Stimulated activated effector memory CD8-positive, alpha-beta T cell treated with anti-CD3 and anti-CD28 coated beads, Interleukin-12 subunit alpha, Interleukin-12 subunit beta, amount 100 ng/mL, for 72 hours (primary cell): ENCODE results near the gene KIF16B.

ENCODE experiments used
- ATAC-seq: fragments of 150-1000 bp; cut with Tn5 transposase; 2 replicates; pipeline ENCODE4 v1.10.0; 2021
- DNase-seq, 2 donors: peaks; one replicate each; pipeline ENCODE4 v3.0.0; 2021 to 2022; ENCODE audit warnings: low spot score in 2 of 2
- H3K27ac Mint-ChIP-seq: one replicate; pipeline ENCODE4 v1.8.0; 2022; ENCODE audit warnings: mild to moderate bottlenecking, mixed read lengths
- H3K36me3 Mint-ChIP-seq: one replicate; pipeline ENCODE4 v1.8.0; 2022; ENCODE audit warnings: mild to moderate bottlenecking, mixed read lengths
- H3K4me1 Mint-ChIP-seq: one replicate; pipeline ENCODE4 v1.8.0; 2022; ENCODE audit warnings: mixed read lengths
- H3K4me3 Mint-ChIP-seq: one replicate; pipeline ENCODE4 v1.8.0; 2022; ENCODE audit warnings: mild to moderate bottlenecking, mixed read lengths
- H3K9me3 Mint-ChIP-seq: one replicate; pipeline ENCODE4 v1.8.0; 2022; ENCODE audit warnings: mixed read lengths

The KIF16B gene

DNA sequence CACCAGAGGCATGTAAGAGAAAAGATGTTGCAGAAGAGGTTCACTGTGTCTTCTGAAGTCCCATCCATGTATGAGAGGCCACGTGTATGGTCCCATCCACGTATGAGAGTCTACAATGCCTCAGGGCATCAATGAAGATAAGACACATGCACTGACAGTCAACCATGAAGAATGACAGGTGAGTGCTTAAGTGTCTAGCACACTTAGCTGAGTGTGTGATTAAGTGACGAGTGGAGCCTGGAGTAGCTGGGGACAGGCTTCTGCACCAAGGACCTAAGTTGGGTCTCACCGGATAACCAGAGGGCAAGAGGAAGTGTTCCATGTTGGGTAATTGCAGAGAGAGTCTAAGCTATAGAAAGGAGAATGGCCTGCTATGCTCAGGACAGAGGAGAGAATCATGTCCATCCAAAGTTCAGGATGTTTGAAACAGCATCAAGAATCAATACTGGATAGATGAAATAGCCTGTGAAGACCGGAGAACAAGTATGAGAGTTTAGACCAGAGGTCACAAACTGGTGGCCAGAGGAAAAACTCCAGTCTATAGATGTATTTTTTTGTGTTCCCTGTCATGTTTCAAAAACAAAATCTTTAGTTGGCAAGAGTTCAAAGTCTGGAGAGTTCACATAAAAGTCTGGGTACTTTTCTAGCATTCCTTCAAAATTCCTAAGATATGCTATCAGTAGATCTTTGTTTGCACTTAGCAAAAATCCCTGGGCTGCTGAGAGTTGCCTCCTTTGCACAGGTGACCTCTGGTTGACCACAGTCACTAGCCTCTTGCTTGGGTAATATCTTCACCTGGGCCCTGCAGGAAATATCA lies 165.8 kb downstream of the KIF16B start:
- H3K36me3 Mint-ChIP-seq = no peaks in the 10 kb centered on the region
- no peak overlapping the region for H3K4me3 Mint-ChIP-seq
- ATAC-seq = no peak
- no peaks in the 10 kb centered on the region for H3K4me1 Mint-ChIP-seq
- peaks cover 3% of the 10 kb centered on the region for H3K9me3 Mint-ChIP-seq
- H3K27ac Mint-ChIP-seq = no peak overlapping the region
- DNase-seq = no peak

DNA sequence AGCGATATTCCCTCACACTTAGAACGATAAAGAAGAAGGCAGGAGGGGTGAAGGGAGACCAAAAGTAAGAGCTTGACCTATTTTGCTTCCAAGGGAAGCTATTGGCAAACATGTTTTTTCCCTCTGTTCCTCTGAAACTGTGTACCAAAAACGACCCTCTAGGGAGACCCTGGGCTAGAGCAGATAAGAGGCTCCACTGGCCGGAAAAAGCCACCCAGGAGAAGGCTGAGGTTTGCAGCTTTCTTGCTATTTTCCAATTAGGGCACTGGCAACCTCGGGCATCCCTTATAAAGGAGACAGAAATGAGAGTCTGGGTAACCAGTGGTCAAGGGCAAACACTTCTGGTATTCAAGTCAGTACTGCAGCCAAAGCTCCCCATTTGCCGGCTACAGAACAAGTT lies 168.0 kb downstream of the KIF16B start:
- no peak for DNase-seq
- ATAC-seq = no peak
- Mint-ChIP-seq H3K4me1 (no peaks in the 10 kb centered on the region), H3K9me3 (no peaks in the 10 kb centered on the region), H3K27ac (no peak overlapping the region), H3K4me3 (no peak overlapping the region), H3K36me3 (no peaks in the 10 kb centered on the region)

DNA sequence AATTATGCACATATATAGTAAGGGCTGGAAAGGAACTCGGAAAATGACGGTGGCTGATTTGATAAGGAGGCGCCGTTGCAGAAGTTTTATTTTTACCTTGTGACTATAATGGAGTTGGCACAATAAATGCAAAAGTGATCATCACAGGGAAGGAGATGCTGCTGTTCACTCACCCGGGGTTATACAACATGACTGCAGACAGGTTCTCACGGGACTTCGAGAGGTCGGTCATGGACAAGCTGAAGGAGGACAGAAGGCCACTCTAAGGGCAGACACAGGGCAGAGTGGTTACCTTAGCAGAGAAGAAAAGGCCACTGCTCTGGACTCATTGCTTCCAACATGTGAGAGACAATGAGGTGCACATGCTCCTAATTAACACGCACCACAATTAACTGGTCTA lies 168.6 kb downstream of the KIF16B start:
- ATAC-seq (no peak), DNase-seq (no peak)
- Mint-ChIP-seq H3K27ac (no peak overlapping the region), H3K4me1 (no peaks in the 10 kb centered on the region), H3K36me3 (no peaks in the 10 kb centered on the region), H3K9me3 (no peaks in the 10 kb centered on the region), H3K4me3 (no peak overlapping the region)

DNA sequence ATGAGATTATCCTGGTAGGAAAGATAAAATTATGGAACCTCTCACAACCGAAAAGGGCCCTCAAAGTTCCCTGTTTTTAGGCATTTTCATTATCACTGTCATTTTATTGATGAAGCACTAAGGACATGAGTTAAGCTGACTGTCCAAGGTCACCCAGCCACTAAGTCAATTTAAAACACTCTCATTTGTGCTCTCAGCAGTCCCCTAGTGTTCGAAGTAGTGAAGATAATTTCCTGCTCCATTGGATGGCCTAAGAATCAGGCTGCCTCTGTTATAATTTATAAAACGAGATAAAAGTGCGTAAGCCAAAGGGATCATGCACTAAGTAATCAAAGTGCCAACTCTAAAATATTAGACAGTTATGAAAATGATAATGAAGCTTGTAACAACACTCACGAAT lies 169.1 kb downstream of the KIF16B start:
- no peaks in the 10 kb centered on the region for H3K36me3 Mint-ChIP-seq
- H3K9me3 Mint-ChIP-seq = no peaks in the 10 kb centered on the region
- no peak for ATAC-seq
- H3K4me3 Mint-ChIP-seq = no peak overlapping the region
- no peaks in the 10 kb centered on the region for H3K4me1 Mint-ChIP-seq
- DNase-seq = no peak
- no peak overlapping the region for H3K27ac Mint-ChIP-seq

GRCh38 chr20:16400234-16400633 lies 173.0 kb downstream of the KIF16B start:
- DNase-seq = no peak
- Mint-ChIP-seq H3K27ac (no peak overlapping the region), H3K9me3 (no peaks in the 10 kb centered on the region), H3K36me3 (no peaks in the 10 kb centered on the region), H3K4me3 (no peak overlapping the region), H3K4me1 (no peaks in the 10 kb centered on the region)
- no peak for ATAC-seq

GRCh38 chr20:16399801-16400200 lies 173.4 kb downstream of the KIF16B start:
- no peaks in the 10 kb centered on the region for H3K9me3 Mint-ChIP-seq
- ATAC-seq (no peak), DNase-seq (no peak)
- H3K27ac Mint-ChIP-seq = no peak overlapping the region
- H3K4me1 Mint-ChIP-seq = no peaks in the 10 kb centered on the region
- H3K4me3 Mint-ChIP-seq = no peak overlapping the region
- no peaks in the 10 kb centered on the region for H3K36me3 Mint-ChIP-seq

DNA sequence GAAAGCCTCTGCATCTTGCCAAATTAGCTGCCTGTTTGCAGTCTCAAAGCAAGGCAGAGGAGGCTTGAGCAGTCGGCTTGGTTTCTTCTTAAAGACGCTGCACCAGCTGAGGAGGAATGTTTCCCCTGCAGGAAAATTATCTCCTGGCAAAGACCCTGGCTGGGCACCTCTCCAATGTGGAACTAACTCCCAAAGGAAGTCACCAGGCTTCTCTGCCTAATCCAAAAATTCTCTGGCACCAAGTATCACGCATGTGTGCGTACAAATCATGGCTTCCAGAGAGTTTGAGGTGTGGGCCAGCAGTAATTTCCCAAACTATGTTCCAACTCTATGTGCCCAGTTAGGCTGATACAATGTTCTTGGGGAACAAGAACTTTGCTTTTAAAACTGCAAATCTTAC lies 176.2 kb downstream of the KIF16B start:
- Mint-ChIP-seq H3K4me1 (no peaks in the 10 kb centered on the region), H3K4me3 (no peak overlapping the region), H3K36me3 (no peaks in the 10 kb centered on the region), H3K9me3 (no peaks in the 10 kb centered on the region), H3K27ac (no peak overlapping the region)
- DNase-seq = no peak
- ATAC-seq = no peak

DNA sequence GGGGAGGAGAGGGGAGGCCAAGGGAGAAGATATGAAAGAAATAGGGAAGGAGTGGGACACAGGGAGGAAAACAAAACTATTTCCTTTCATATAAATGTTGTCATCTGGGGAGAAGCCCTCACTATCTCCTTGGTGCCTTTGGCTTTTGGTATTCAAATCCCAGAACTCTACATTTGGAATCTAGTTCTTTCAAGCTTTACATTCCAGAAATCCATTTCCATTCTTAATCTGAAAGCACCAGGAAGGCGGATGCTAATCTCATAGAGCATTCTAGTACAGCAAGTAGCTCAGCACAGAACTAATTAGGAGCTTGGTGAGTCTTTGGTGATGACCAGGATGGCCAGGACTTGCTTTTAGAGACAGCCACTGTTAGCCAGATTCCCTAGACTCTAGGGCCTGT lies 177.9 kb downstream of the KIF16B start:
- DNase-seq (no peak), ATAC-seq (no peak)
- H3K36me3 Mint-ChIP-seq = no peaks in the 10 kb centered on the region
- no peaks in the 10 kb centered on the region for H3K9me3 Mint-ChIP-seq
- H3K27ac Mint-ChIP-seq = no peak overlapping the region
- H3K4me1 Mint-ChIP-seq = no peaks in the 10 kb centered on the region
- H3K4me3 Mint-ChIP-seq = no peak overlapping the region

DNA sequence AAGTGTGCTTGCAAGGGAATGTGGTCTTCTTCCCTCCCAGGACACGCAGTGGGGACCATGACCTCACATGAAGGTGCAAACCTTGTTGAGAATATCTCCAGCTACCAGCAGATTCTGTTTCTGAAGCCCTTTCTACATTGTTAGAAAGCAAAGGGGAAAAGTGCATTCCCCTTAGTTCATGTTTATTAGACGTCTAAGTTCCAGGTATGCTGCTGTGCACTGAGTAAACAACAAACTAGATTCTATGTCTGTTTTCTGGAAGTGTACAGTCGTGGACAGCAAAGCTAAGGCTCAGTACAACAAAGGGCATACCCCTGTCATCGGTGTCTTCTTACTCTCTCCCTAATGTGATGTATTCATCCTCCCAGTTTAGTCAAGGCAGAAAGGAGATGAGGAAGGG lies 178.5 kb downstream of the KIF16B start:
- Mint-ChIP-seq H3K9me3 (no peaks in the 10 kb centered on the region), H3K4me1 (no peaks in the 10 kb centered on the region), H3K4me3 (no peak overlapping the region), H3K36me3 (no peaks in the 10 kb centered on the region), H3K27ac (no peak overlapping the region)
- ATAC-seq = no peak
- DNase-seq = no peak

DNA sequence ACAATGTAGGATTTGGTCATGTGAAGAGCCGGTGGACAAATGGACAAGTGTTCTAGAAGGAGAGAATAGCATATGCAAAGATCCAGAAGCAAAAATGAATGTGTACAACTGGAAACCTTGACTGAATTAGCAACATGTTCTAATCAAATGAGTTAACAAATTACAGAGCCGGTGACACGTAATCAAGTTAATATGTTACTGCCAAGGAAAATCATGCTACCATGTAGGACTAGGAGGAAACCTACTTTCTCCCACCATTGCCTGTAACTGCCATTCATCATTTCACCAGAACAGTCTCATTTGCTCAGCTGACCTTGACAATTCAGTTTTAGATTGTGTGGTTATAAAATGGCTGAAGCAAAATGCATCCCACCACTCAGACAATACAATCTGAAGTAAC lies 179.4 kb downstream of the KIF16B start:
- no peaks in the 10 kb centered on the region for H3K9me3 Mint-ChIP-seq

GRCh38 chr20:16393297-16393696 lies 180.0 kb downstream of the KIF16B start:
- no peak for ATAC-seq
- Mint-ChIP-seq H3K36me3 (no peaks in the 10 kb centered on the region), H3K9me3 (no peaks in the 10 kb centered on the region), H3K4me1 (no peaks in the 10 kb centered on the region), H3K4me3 (no peak overlapping the region), H3K27ac (no peak overlapping the region)
- DNase-seq = no peak

More for the DNA sequence above, 179.4 kb downstream of the KIF16B start:
- H3K27ac Mint-ChIP-seq = no peak overlapping the region
- no peaks in the 10 kb centered on the region for H3K36me3 Mint-ChIP-seq
- no peak overlapping the region for H3K4me3 Mint-ChIP-seq
- H3K4me1 Mint-ChIP-seq = no peaks in the 10 kb centered on the region
- DNase-seq (no peak), ATAC-seq (no peak)

DNA sequence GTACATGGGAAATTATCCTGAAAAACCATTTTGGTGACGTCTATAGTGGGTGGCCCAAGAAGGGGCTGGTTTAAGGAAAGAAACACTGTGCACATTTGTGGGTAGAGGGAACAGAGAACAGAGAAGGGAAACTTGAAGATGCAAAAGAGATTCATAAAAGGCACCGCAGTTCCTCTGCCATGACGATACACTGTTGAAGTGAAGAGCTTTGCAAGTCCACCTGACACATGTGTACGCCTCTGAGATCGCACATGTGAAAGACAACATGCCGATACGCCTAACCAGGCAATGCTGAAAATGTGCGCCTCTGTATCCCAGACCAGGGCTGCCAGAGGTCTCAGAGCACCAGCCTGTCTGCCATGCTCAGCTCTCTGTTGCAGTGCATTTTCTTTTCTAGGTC lies 180.9 kb downstream of the KIF16B start:
- no peaks in the 10 kb centered on the region for H3K4me1 Mint-ChIP-seq
- ATAC-seq = no peak
- DNase-seq = no peak
- no peaks in the 10 kb centered on the region for H3K36me3 Mint-ChIP-seq
- no peak overlapping the region for H3K4me3 Mint-ChIP-seq
- H3K9me3 Mint-ChIP-seq = no peaks in the 10 kb centered on the region
- H3K27ac Mint-ChIP-seq = no peak overlapping the region

DNA sequence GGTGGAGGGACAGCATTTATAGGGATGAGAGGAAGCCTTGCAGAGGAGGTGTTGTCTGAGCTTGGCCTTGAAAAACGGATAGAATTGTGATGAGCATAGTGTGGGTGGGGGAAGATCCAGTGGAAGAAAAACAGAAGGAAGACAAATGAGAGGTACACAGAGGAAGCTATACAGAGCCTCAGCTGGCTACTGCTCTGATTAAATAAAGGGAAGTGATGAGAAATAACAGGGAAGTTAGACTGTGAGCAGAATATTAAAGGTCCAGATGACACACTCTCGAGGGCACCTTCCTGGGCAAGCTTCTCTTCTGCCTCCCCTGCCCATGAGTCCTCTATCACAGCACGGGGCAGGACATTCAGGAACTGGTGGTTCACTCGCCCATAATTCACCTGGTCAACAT lies 182.3 kb downstream of the KIF16B start:
- Mint-ChIP-seq H3K36me3 (no peaks in the 10 kb centered on the region), H3K27ac (no peak overlapping the region), H3K4me3 (no peak overlapping the region), H3K9me3 (no peaks in the 10 kb centered on the region), H3K4me1 (no peaks in the 10 kb centered on the region)
- no peak for ATAC-seq
- DNase-seq = no peak

- Mint-ChIP-seq H3K36me3 (no peaks in the 10 kb centered on the region), H3K4me1 (no peaks in the 10 kb centered on the region), H3K27ac (no peak overlapping the region), H3K9me3 (no peaks in the 10 kb centered on the region), H3K4me3 (no peak overlapping the region)
- DNase-seq = no peak
- no peak for ATAC-seq
Measured at GRCh38 chr20:16388731-16389130, 184.5 kb downstream of the KIF16B start.

DNA sequence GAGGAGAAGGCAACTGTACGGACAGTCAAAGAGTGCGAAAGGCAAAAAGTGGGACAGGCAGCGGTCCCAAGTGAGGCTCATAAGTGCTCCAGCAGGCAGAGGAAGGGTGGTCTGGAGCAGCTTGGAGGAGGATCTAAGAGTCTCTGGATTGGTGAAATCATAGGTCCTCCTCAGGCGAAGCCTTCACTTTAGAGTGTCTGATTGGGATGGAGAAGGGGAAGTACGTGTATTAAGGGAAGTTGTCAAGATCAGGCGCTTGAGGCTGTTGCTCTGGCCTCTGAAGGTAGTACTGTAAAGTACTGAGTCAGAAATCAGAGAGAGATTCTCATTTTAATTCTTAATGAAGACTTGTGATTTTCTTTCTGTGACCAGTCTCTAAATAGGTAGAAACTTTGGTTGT lies 185.6 kb downstream of the KIF16B start:
- DNase-seq = no peak
- Mint-ChIP-seq H3K27ac (no peak overlapping the region), H3K4me1 (no peaks in the 10 kb centered on the region), H3K9me3 (no peaks in the 10 kb centered on the region), H3K36me3 (no peaks in the 10 kb centered on the region), H3K4me3 (no peak overlapping the region)
- ATAC-seq = no peak

DNA sequence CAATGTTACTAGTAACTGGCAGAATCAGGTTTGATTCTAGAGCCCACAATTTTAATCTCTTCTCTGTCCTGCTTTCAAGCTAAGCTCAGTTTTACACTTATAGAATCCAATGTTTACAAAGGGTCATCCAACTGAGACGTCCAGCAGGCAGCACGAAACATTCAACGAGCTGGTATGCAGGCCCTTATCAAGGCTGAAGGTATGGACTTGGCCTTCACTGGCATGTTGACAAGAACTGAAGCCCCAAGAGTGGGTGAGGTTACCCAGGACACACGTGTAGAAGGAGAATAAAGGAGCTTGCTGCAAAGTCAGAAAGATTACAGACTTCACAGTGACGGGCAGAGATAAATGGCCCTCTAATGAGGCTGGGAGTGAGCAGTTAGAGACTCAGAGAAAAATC lies 187.4 kb downstream of the KIF16B start:
- ATAC-seq (no peak), DNase-seq (no peak)
- Mint-ChIP-seq H3K4me1 (no peaks in the 10 kb centered on the region), H3K4me3 (no peak overlapping the region), H3K9me3 (no peaks in the 10 kb centered on the region), H3K36me3 (no peaks in the 10 kb centered on the region), H3K27ac (no peak overlapping the region)

GRCh38 chr20:16385462-16385861 lies 187.8 kb downstream of the KIF16B start:
- H3K4me1 Mint-ChIP-seq = no peaks in the 10 kb centered on the region
- no peak overlapping the region for H3K4me3 Mint-ChIP-seq
- DNase-seq (no peak), ATAC-seq (no peak)
- no peak overlapping the region for H3K27ac Mint-ChIP-seq
- H3K9me3 Mint-ChIP-seq = no peaks in the 10 kb centered on the region
- H3K36me3 Mint-ChIP-seq = no peaks in the 10 kb centered on the region
